RCC 7860 (cell line): Measurements from ENCODE around the gene CYP11A1.

Source experiments
- DNase-seq: peaks from one replicate; pipeline ENCODE4 v3.0.0-alpha.2; 2015; ENCODE audit warnings: low spot score
- FAIRE-seq: peaks from 2 replicates; lab custom pipeline; 2012; peaks lifted over from hg19 to GRCh38; lab: Jason Lieb, UNC

CYP11A1 gene

DNA sequence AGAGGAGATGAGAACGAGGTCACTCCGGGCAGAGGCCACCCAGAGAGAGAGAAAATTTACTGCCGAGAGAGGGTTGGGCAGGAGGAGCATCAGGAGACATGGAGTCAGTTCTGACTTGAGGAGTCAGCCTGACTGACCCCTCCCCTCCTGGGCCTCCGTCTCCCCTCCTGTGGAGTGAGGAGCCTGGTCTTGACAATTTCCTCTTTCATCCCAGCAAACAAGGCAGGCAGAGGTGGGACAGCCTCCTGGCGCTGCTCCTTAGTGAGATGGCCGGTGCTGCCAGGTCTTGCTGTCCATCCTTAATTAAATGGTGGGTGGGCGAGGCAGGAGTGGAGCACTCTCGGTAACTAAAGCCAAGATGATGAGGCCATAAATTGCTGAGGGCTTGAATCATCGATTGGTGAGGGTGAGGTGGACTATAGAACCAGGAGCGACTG, 60.6 kb downstream of the CYP11A1 start:
- DNase-seq (no peak), FAIRE-seq (no peak)

DNA sequence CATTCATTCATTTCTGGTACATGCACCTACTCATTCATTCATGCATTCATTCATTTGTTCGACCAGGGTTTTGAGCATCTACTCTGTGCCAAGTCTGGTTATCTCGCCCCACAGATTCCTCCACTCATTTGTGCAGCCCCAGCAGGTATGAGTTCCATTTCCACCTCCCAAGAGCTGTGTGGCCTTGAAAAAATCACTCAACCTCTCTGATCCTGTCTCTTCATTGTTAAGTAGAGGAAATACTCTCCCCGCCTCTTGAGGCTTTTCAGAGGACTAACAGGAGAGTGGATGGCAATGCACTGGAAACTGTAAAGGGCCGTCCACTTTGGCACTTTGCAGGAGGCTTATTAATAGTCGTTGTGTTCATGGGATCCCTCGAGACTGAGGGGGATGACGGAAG, 61.8 kb downstream of the CYP11A1 start:
- FAIRE-seq (no peak), DNase-seq (no peak)

DNA sequence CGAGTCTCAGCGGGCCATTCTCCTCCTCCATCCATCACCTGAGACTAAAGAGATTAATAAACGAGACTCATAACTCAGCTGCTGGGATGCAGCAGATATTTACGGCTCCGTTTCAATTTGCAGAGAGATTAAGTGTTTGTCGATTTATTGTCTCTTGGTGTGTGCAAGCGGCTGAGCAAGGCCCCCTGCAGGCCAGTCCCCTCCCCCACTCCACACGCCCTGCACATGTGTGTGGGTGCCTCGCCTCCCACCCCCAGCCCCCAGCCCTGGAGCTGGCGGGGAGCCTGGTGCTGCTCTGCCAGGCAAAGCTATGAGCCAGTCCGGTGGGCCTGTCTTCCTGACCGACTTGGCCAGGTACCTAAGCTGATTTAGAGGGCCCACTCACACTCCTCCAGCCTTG, 63.0 kb downstream of the CYP11A1 start:
- no peak for DNase-seq
- FAIRE-seq, result no peak

DNA sequence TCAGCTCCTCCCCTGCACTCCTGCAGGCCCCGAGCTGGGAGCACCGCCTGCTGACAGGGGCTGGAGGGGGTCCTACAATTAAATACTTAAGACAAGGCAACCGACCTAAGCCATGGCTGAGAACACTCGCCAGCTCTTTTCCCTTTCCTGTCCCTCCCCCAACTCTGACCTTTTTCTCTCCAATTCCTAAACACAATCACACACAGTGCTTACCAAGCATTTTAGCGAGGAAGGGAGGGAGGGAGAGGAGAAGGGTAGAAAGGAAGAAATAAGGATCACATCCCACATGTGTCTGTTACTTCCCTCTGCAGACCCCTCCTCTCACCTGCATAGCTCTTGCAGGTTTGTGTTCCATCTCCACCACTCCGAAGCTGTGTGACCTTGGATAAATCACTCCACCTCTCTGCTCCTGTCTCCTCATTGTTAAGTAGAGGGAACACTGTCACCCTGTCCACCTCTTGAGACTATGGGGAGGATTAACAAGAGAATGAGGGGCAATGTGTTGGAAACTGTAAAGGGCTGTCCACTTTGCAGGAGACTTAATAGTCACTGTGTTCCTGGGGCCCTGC, 63.6 kb downstream of the CYP11A1 start:
- FAIRE-seq (no peak), DNase-seq (no peak)

DNA sequence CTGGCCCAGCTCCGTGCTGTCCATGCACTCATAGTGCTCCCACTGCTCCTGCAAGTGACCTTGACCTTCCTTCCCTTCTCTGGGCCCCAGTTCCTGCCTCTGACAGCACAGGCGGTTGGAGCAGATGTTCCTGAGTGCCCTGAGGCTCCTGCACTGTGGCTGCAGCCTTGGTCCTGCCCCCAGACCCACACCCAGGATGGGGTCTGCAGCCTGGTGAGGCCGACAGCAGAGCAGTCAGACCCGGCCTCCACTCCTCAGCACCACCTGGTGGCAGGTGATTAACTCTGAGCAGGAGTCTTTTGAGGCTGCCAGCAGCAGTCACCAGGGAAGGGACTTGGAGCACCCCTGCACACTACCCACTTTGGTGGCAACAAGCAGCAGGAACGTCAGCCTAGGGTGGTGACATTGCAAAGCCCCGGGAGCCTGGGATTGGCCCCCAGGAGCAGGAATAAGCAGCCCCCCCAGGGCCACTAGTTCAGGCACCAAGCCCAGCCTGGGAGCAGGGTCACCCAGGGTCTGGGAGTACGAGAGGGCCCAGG, 64.6 kb downstream of the CYP11A1 start:
- FAIRE-seq (no peak), DNase-seq (no peak)

DNA sequence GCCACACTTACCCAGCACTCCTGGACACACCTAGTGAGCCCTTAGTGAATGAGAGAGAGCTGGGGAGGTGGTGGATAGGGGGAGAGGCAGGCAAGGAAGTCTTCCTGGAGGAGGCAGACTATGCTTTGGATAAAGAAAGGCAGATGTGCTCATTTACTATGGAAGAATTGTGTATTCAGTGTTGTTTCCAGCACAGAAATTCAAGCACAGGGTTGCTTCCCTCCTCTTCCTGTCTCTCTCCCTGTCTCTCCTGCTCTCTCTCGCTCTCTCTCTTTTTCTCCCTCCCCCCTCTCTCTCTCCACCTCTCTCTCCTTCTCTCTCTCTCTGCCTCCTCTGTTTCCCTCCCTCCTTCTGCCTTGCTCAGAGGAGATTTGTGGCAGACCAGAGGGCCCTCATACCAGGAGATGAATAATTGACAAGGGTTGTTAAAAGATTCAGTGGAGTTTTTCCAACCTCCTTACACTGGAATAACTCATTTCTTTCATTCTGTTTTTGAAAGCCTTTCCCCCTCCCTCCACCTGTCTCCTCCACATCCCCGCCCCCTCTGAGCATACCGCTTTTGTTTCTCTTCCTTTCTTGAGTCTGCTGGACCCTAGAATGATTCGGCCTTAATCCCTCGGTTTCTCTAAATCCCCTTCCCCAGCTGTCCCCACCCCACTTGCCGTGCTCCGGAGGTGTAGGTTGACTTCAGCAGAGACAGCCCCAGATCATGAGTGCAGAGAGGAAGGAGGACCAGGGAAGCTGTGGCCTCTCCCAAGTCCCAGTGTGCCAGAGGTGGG, 65.7 kb downstream of the CYP11A1 start:
- DNase-seq (no peak), FAIRE-seq (no peak)

DNA sequence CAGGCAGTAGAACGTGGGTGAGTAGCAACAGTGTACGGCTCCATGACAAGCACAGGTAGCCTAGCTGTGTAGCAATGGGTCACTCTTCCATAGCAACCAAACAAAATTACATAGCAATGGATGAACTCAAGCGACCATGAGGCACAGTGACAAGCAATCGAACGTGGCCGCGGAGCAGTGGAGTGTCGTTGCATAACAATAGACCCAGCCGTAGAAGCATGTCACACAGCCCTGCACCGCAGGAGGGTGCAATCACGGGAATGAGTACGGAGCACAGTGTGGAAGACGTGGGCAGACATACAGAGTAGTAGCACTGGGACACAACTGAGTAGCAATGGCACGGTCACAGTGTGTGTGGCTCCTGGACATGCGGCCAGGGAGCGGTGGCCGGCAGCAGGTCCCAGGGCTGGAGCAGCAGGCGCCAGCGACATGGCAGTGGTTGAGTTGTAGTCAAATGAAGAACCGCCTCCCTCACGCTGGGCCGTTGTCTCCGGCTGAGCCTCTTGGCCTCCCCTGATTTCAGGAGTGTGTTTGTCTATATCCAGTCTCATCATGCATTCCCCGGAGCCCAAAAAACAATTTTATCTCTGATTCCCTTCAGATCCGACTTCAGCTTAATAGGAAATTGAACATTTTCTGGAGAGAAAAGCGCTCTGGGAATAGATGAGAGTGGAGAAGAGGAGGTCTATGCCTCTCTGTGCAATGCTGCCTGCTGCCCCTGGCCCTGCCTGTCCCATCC, 67.2 kb downstream of the CYP11A1 start:
- DNase-seq (no peak), FAIRE-seq (no peak)

DNA sequence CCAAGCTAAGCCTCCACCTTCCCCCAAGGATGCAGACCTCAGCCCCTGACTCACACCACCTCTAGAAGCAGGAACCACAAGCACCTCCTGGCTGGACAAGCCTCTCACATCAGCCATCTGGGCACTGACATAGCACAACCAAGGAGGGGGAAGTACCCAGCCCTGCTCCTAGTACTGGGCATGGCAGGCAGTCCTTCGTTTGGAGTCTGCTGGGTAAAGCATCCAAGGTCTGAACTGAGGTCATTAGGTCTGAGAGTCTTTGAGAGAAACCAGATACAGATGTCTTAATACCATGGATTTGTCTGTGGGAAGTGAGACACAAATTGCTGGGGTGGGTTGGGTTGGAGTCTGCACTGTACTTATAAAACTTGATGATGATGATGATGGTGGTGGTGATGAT, 69.6 kb downstream of the CYP11A1 start:
- DNase-seq (no peak), FAIRE-seq (no peak)

DNA sequence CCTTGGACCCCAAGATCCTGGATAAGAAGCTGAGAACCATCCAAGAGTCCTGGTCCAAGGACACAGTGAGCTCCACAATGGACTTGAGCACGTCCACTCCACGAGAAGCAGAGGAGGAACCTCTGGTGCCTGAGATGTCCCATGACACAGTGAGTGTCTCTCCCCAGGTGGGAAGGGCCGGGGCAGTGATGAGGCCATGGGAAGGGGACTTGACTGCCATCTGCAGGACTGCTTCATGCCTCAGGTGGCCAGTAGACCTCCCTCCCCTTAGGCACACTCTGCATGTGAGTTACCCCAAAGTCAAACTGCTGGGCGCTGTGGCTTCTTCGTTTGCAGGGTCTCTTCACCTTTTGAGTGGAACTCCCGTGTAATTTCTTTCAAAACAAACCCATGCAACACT, 71.6 kb downstream of the CYP11A1 start:
- FAIRE-seq, result no peak
- DNase-seq, result no peak

DNA sequence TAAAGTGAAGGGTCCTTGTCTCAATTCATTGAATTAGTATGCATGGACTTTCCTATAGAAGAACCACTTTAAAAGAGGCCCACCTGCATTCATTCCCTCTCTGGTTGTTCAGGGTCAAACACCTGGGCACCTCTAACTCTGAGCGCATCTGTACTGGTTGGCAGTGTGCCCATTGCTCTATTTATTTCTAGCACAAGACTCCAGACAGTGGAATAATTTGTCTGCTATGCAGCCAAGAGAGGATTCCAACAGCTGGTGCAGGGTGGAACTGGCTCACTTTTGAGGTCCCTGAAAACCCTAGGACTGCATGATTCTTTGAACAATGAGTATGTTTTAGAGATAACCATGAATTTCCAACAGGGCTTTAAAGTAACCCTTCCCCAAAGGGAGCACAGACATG, 73.4 kb downstream of the CYP11A1 start:
- FAIRE-seq (no peak), DNase-seq (no peak)

DNA sequence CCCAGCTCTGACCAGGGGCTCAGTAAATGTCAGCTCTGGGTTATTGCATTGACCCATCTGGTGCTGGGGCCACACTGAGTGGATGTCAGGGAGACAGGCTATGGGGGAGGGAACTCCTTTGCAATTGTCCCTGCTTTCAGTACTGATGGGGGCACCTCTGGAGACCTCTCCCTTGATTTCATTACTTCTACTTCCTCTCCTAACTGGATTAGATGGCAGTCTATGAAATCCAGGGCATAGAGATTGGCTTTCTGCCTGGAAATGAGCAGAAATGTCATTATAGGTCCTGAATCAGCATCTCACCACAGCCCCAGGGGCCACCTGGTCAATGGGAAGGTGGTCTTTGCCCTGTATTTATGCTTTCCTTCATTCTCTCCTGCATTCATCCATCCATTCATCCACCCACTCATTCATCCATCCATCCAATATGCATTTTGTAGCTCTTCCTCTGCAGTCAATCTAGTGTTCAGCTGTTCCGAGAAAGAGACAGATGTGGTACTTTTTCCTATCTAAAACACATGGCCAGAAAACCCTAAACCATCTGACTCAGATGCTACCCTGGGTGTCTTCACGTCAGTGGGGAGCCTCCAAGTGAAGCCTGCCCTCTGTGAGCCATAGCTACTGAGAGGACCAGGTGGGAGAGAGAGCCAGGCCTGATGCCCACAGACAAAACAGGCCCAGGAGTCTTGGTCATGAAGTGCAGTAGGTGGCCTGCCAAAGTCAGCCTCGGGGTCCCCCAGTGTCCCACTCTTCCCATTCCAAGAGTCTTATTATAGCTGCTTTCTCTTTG, 74.2 kb downstream of the CYP11A1 start:
- FAIRE-seq, result no peak

DNA sequence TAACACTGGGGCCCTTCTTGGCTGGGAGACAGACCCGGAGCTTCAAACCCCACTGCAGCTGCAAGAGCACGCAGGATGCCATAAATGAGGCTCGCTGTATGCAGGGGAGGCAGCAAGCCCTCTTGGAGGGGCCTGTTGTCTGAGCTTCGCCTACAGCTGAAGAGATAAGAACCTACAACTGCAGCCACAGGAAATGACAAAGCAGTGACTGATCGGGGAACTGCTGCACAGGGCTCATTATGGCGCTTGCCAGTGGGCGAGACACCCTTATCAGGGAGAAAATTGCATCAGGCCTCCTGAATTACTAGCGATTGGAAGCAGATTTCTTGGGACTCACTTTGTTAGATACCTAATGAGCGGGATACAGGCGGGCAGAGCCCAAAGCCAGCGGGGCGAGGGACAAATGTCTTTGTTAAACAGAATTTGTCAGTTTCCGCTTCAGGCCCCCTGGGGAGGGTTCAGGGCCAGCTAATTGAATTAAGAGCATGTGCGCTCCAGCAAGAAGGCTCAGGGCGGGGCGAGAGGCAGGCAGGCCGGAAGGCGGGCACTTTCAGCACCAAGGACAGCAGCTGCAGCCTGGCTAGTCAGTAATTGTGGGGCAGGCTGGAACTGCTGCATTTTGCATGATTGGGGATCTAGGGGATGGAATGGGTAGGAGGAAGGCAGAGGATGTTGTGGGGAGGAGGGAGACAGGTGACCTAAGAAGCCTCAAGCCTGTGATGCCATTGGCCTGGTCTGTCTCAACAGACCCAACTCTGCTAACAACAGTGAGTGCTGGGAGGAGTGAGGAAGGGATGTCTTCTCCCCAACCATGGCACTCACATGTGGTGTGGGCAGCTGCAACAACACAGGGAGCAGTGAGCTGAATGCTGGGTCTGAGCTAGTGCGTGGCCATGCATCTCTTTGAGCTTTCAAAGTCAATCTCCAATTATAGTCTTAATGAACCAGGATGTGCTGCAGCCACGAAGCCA, 76.1 kb downstream of the CYP11A1 start:
- DNase-seq (peak; percentile 35), FAIRE-seq (no peak)

More for the DNA sequence above, 74.2 kb downstream of the CYP11A1 start:
- DNase-seq, result no peak

DNA sequence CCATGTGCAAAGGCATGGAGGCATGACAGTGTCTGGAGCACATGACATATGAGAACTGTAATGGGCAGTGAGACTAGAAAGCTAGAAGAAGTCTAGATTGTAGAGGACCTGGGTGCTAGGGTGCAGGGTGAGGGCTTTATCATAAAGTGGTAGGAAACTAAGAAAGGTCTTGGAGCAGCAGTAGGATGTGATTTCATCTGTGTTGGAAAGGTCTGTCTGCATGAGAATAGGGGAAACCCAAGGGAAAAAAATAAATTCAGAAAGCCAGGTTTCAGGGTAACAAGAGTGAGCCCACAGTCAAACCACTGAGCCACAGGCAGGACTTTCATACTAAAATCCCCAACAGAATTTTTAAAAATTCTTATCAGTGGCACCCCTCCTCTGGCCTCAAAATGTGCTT, 76.8 kb downstream of the CYP11A1 start:
- no peak for DNase-seq
- no peak for FAIRE-seq

DNA sequence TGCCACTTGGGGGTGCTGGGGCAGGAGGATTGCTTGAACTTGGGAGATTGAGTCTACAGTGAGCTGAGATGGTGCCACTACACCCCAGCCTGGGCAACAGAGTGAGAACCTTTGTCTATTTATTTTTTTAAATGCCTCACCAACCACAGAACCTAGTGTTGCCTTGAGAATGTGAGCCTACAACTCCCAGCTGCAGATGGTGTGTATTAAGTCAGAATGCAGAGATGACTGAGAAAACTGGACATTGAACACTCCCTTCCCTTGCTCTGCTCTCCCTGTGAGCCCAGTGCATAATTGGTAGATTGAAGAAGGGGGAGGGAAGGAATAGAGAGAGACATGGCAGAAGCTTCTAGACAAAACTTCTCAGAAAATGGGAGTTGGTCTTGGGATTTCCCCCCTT, 77.8 kb downstream of the CYP11A1 start:
- FAIRE-seq (no peak), DNase-seq (no peak)
